ENCODE measurements around the gene EPB41.

The EPB41 gene

GRCh38 chr1:28974432-28974831, 60.1 kb downstream of the EPB41 start:
- peaks cover 13% of the 10 kb centered on the region for H3K4me1 ChIP-seq (ENCODE audit: low read depth, poor library complexity, severe bottlenecking)
- no peaks in the 10 kb centered on the region for H4K20me1 ChIP-seq (ENCODE audit: insufficient read depth)
- no peak overlapping the region for H3K4me3 ChIP-seq (IDR thresholded peaks at IDR 0.05; ENCODE audit: insufficient read depth, low read depth, low read length)
- peaks cover 5% of the 10 kb centered on the region; the same call in 1 of the 2 replicates for H3K79me2 ChIP-seq (ENCODE audit: insufficient read depth, low read depth)
- H2AFZ ChIP-seq (ENCODE audit: low read depth) = no peak overlapping the region
- no peak overlapping the region for H3K27ac ChIP-seq
- H3K36me3 ChIP-seq (ENCODE audit: insufficient read depth) = no peaks in the 10 kb centered on the region
- no peak overlapping the region for H3K4me2 ChIP-seq
- H3K9ac ChIP-seq = no peak overlapping the region
- TF ChIP-seq, protein P1, sequence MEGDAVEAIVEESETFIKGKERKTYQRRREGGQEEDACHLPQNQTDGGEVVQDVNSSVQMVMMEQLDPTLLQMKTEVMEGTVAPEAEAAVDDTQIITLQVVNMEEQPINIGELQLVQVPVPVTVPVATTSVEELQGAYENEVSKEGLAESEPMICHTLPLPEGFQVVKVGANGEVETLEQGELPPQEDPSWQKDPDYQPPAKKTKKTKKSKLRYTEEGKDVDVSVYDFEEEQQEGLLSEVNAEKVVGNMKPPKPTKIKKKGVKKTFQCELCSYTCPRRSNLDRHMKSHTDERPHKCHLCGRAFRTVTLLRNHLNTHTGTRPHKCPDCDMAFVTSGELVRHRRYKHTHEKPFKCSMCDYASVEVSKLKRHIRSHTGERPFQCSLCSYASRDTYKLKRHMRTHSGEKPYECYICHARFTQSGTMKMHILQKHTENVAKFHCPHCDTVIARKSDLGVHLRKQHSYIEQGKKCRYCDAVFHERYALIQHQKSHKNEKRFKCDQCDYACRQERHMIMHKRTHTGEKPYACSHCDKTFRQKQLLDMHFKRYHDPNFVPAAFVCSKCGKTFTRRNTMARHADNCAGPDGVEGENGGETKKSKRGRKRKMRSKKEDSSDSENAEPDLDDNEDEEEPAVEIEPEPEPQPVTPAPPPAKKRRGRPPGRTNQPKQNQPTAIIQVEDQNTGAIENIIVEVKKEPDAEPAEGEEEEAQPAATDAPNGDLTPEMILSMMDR (conservative IDR thresholded peaks at IDR 0.05; ENCODE audit: low read depth, low read length) = no peak
- no peaks in the 10 kb centered on the region for H3K27me3 ChIP-seq (ENCODE audit: insufficient read depth, low read depth)

GRCh38 chr1:28976248-28976647, 61.9 kb downstream of the EPB41 start:
- H3K4me1 ChIP-seq (ENCODE audit: low read depth, poor library complexity, severe bottlenecking) = peaks cover 13% of the 10 kb centered on the region
- no peaks in the 10 kb centered on the region for H4K20me1 ChIP-seq (ENCODE audit: insufficient read depth)
- no peaks in the 10 kb centered on the region for H3K36me3 ChIP-seq (ENCODE audit: insufficient read depth)
- no peak overlapping the region for H3K4me3 ChIP-seq (IDR thresholded peaks at IDR 0.05; ENCODE audit: insufficient read depth, low read depth, low read length)
- H2AFZ ChIP-seq (ENCODE audit: low read depth) = no peak overlapping the region
- no peaks in the 10 kb centered on the region for H3K27me3 ChIP-seq (ENCODE audit: insufficient read depth, low read depth)
- no peak overlapping the region for H3K27ac ChIP-seq
- H3K9ac ChIP-seq = no peak overlapping the region
- H3K4me2 ChIP-seq = no peak overlapping the region
- H3K79me2 ChIP-seq (ENCODE audit: insufficient read depth, low read depth) = peaks cover 5% of the 10 kb centered on the region; the same call in 1 of the 2 replicates
- TF ChIP-seq, protein P1 (conservative IDR thresholded peaks at IDR 0.05; ENCODE audit: low read depth, low read length) = no peak

- Histone ChIP-seq H3K9ac (no peak overlapping the region), H3K36me3 (ENCODE audit: insufficient read depth) (no peaks in the 10 kb centered on the region), H3K4me3 (IDR thresholded peaks at IDR 0.05; ENCODE audit: insufficient read depth, low read depth, low read length) (no peak overlapping the region), H3K27ac (no peak overlapping the region), H3K27me3 (ENCODE audit: insufficient read depth, low read depth) (no peaks in the 10 kb centered on the region), H3K4me1 (ENCODE audit: low read depth, poor library complexity, severe bottlenecking) (peaks cover 3% of the 10 kb centered on the region), H4K20me1 (ENCODE audit: insufficient read depth) (no peaks in the 10 kb centered on the region), H3K79me2 (ENCODE audit: insufficient read depth, low read depth) (peaks cover 5% of the 10 kb centered on the region; the same call in 1 of the 2 replicates), H3K4me2 (no peak overlapping the region), H2AFZ (ENCODE audit: low read depth) (no peak overlapping the region)
- TF ChIP-seq, protein P1 (conservative IDR thresholded peaks at IDR 0.05; ENCODE audit: low read depth, low read length) = no peak
These were observed 66.8 kb downstream of the EPB41 start for GRCh38 chr1:28981210-28981609.

DNA sequence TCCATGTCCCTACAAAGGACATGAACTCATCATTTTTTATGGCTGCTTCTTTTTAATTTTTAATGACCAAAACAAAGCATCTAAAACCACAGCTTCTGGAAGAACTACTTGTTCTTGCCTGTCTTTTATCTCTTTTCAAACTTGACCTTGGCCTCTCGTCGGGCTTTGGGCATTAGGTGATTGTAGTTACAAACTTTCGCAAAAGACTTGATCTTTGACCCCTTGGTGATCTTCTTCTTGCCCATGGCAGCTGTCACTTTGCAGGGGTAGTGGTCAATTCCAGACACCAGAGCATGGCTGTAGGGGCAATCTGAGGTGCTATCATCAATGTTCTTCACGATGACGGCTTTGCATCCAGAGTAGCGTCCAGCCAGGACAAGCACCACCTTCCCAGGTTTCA, 67.8 kb downstream of the EPB41 start:
- H3K79me2 ChIP-seq (ENCODE audit: insufficient read depth, low read depth) = peaks cover 5% of the 10 kb centered on the region; the same call in 1 of the 2 replicates
- TF ChIP-seq, protein P1 (conservative IDR thresholded peaks at IDR 0.05; ENCODE audit: low read depth, low read length) = no peak
- no peaks in the 10 kb centered on the region for H4K20me1 ChIP-seq (ENCODE audit: insufficient read depth)
- no peak overlapping the region for H3K27ac ChIP-seq
- no peak overlapping the region for H2AFZ ChIP-seq (ENCODE audit: low read depth)
- H3K4me1 ChIP-seq (ENCODE audit: low read depth, poor library complexity, severe bottlenecking) = no peaks in the 10 kb centered on the region
- no peaks in the 10 kb centered on the region for H3K36me3 ChIP-seq (ENCODE audit: insufficient read depth)
- H3K27me3 ChIP-seq (ENCODE audit: insufficient read depth, low read depth) = no peaks in the 10 kb centered on the region
- H3K4me2 ChIP-seq = no peak overlapping the region
- H3K9ac ChIP-seq = no peak overlapping the region
- no peak overlapping the region for H3K4me3 ChIP-seq (IDR thresholded peaks at IDR 0.05; ENCODE audit: insufficient read depth, low read depth, low read length)

Data from KMS-11 (cell line).